Heart left ventricle (tissue), 16 donors: ENCODE results near the gene TTYH3. TPM values are rescaled to one million over a fixed set of nuclear protein-coding genes. Genes with fewer than 3 reads are reported as not detected.

Experiments
- ATAC-seq, 4 donors: fragments of 200-7000 bp; cut with Tn5 transposase; one replicate each; pipeline ENCODE4 v1.9.1; 2020 to 2022; ENCODE audit warnings: moderate library complexity in 4 of 4, mild to moderate bottlenecking in 3 of 4, moderate number of reproducible peaks in 1 of 4
- DNase-seq, 5 donors: peaks; one replicate each; pipeline ENCODE4 v3.0.0-alpha.2; 2020
- H3K27ac ChIP-seq, 12 donors: fragments of 200-600 bp; sonication (generic) in 4 of 12; one replicate each; pipeline versions ENCODE4 v1.5.0 to v1.8.0; 2016 to 2022; ENCODE audit warnings: mild to moderate bottlenecking in 2 of 12
- H3K27me3 ChIP-seq, 9 donors: fragments of 200-600 bp; sonication (generic) in 2 of 9; one replicate each; pipeline versions ENCODE4 v1.5.1 to v1.8.0; 2016 to 2022; ENCODE audit warnings: mild to moderate bottlenecking in 3 of 9
- H3K36me3 ChIP-seq, 9 donors: fragments of 200-600 bp; sonication (generic) in 2 of 9; one replicate each; pipeline versions ENCODE4 v1.5.0 to v1.8.0; 2018 to 2022; ENCODE audit warnings: mild to moderate bottlenecking in 2 of 9
- H3K4me1 ChIP-seq, 12 donors: fragments of 200-600 bp; sonication (generic) in 4 of 12; one replicate each; pipeline versions ENCODE4 v1.5.0 to v1.8.0; 2016 to 2022; ENCODE audit warnings: mild to moderate bottlenecking in 3 of 12
- H3K4me3 ChIP-seq, 12 donors: fragments of 200-600 bp; sonication (generic) in 4 of 12; one replicate each; pipeline versions ENCODE4 v1.5.0 to v1.8.0; 2017 to 2022; ENCODE audit warnings: mild to moderate bottlenecking in 9 of 12, moderate library complexity in 4 of 12
- H3K9me3 ChIP-seq, 12 donors: fragments of 200-600 bp; sonication (generic) in 4 of 12; one replicate each; pipeline versions ENCODE4 v1.5.0 to v1.8.0; 2016 to 2022; ENCODE audit warnings: mild to moderate bottlenecking in 1 of 12
- CTCF ChIP-seq, 12 donors: fragments of 200-600 bp; sonication (generic) in 4 of 12; IDR thresholded peaks; one replicate each; pipeline versions ENCODE4 v1.5.0 to v1.8.0; 2018 to 2022; ENCODE audit warnings: antibody characterized with exemption in 12 of 12, mild to moderate bottlenecking in 5 of 12
- POLR2A ChIP-seq, 2 donors: fragments of 450-650 bp; IDR thresholded peaks; one replicate each; pipeline ENCODE4 v1.6.1; 2017; ENCODE audit warnings: antibody characterized with exemption in 2 of 2, mild to moderate bottlenecking in 2 of 2, moderate library complexity in 2 of 2
- WGBS, 4 donors: extraction: QIAGEN DNeasy Blood & Tissue Kit in 2 of 4; methylation state at CpG; one replicate each; pipeline versions ENCODE4 v1.1.5 to v1.1.7; 2013 to 2018; 5-methylcytosine and 5-hydroxymethylcytosine counted together
- intact Hi-C, 10 donors: fragments of 100-400 bp; cut with DNase I; formaldehyde crosslinking; loops; one replicate each; pipeline versions ENCODE4 v1.11.1 to v1.14.2; 2022
- polyA plus RNA-seq, 2 donors: library from polyadenylated mRNA; stranded (reverse); fragments of 200-250 nt; gene quantifications; one replicate each; pipeline ENCODE4 v1.2.3, GENCODE V29; 2013
- total RNA-seq, 9 donors: library from RNA; depleted of rRNA in 2 of 9; stranded (reverse); fragments of >200 nt in 2 of 9; fragmentation: NEBNext Ultra II Directional in 3 of 9; extraction: Animal tissue kit (Norgen Biotek cat#: 25700) in 3 of 9; gene quantifications; one replicate each; pipeline versions ENCODE4 v1.1.0 to v1.2.4, GENCODE V29; 2016 to 2023
- donor health status: ischemic (EF 13 %, LVEDD 7.1; RV severe dilation, severe dysfunction).
- donor health status: healthy with polysubstance abuse.
- donor health status: DM: no; HTN: yes; CAD: no.
- donor health status: DM: no; HTN: no; CAD: no.
- donor health status: ischemic (EF 25% LVEDD 6.9; RV normal size, moderate dysfunction).
- donor health status: ischemic (EF 25% LVEDD 5.7; RV mildly dilated, moderate dysfunction).
- donor health status: healthy.
- donor health status: DM: yes; HTN: yes; CAD: no.
- donor health status: ischemic (EF 35%, LVEDD 5.7; RV mildly dilated, moderate dysfunction).
- donor health status: nonischemic (EF 11% LVEDD 7.7; RV severe dilation, severe dysfunction).
- donor health status: DM: yes; HTN: yes; CAD: no.
- donor health status: PGD.
- donor health status: ischemic (EF 29% LVEDD 5.4; RV normal size, mild dysfunction).
- donor health status: nonischemic (EF 23%, LVEDD 6.1; RV moderate dilation, normal function).

TTYH3 gene
- total and polyA plus RNA-seq, 11 donors = 5.7 to 104 (median 12.8) TPM

DNA sequence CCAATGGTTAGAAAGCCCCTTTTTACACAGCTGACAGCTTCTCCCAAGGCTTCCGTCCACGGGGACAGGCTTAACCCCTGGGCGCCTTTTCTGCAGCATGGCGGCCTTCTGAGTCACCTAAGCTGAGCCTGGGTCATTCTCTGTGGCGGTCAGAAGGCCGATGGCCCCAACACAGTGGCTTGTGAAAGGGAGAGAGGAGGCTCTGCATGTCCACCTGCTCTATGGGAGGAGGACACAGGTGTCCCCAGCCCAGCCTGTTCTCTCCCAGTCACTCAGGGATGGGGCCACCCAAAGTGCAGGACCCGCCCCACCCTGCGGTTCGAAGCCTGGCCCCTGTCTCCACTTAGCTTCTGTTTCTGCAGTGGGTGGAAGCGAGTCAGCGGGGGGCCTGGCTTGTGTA lies 20.4 kb upstream of the TTYH3 start:
- DNase-seq (no peak), ATAC-seq (no peak)
- Histone ChIP-seq H3K9me3 (no peaks in the 10 kb centered on the region), H3K36me3 (peaks cover 0 to 3% (median 0%) of the 10 kb centered on the region in 9 donors), H3K27ac (no peak overlapping the region), H3K4me3 (no peak overlapping the region), H3K27me3 (no peaks in the 10 kb centered on the region), H3K4me1 (peaks cover 0 to 63% (median 42%) of the 10 kb centered on the region in 12 donors)
- TF ChIP-seq CTCF (IDR thresholded peaks at IDR 0.05) (no peak), POLR2A (IDR thresholded peaks at IDR 0.05) (no peak)
- intact Hi-C loops = loop anchor here in 1 of 10 donors (5.0 kb wide), 1 partner anchor 46 kb away; no protein-coding TSS in a partner anchor
- WGBS, 4 donors = 89 to 98% (median 93%) methylated on average over 7 to 11 of the region's 11 CpGs

- H3K4me3 ChIP-seq = no peak overlapping the region
- H3K27me3 ChIP-seq = no peaks in the 10 kb centered on the region
- no peak for TF ChIP-seq CTCF (IDR thresholded peaks at IDR 0.05)
- H3K4me1 ChIP-seq = peaks cover 0 to 63% (median 40%) of the 10 kb centered on the region in 12 donors
- H3K36me3 ChIP-seq = peaks cover 0 to 3% (median 0%) of the 10 kb centered on the region in 9 donors
- intact Hi-C loops = loop anchor here in 1 of 10 donors (5.0 kb wide), 1 partner anchor 45 kb away; no protein-coding TSS in a partner anchor
- ATAC-seq (no peak), DNase-seq (no peak)
- no peak overlapping the region for H3K27ac ChIP-seq
- WGBS, 4 donors = 90 to 99% (median 97%) methylated on average over 10 of the region's 10 CpGs
- H3K9me3 ChIP-seq = no peaks in the 10 kb centered on the region
Measured at GRCh38 chr7:2611922-2612321, 19.9 kb upstream of the TTYH3 start.

DNA sequence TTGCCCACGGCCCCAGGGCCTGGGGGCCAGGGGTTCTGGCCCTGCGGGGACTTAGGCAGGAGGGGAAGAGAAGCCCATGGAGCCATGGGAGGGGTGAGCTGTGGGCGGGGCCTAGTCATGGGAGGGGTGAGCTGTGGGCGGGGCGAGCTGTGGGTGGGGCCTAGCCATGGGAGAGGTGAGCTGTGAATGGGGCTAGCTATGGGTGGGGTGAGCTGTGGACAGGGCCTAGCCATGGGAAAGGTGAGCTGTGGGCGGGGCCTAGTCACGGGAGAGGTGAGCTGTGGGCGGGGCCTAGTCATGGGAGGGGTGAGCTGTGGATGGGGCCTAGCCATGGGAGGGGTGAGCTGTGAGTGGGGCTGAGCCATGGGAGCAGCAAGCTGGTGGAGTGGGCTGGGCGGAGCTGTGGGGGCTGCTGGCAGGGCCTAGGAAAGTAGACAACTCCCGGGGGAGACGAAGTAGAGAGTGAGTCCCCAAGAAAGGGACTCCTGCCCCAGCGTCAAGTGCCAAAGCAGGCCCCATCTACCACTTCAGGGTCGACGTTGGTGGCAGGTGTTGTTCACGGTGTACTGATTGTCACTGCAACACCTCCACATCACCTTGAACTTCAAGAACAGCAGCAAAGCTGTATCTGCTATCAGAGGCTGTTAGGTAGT lies 19.2 kb upstream of the TTYH3 start:
- intact Hi-C loops = loop anchor here in 1 of 10 donors (5.0 kb wide), 1 partner anchor 45 kb away; no protein-coding TSS in a partner anchor
- DNase-seq (no peak), ATAC-seq (no peak)
- Histone ChIP-seq H3K27me3 (no peaks in the 10 kb centered on the region), H3K4me3 (no peak overlapping the region), H3K36me3 (peaks cover 0 to 3% (median 0%) of the 10 kb centered on the region in 9 donors), H3K9me3 (no peaks in the 10 kb centered on the region), H3K4me1 (peaks cover 0 to 63% (median 41%) of the 10 kb centered on the region in 12 donors), H3K27ac (peak overlapping the region in 9 of 12 donors; percentile 69 to 92 (median 79))
- WGBS, 4 donors = 73 to 81% (median 80%) methylated on average over 13 to 15 of the region's 15 CpGs
- TF ChIP-seq CTCF (IDR thresholded peaks at IDR 0.05) = no peak
- TF ChIP-seq POLR2A (IDR thresholded peaks at IDR 0.05) = no peak

- TF ChIP-seq CTCF (IDR thresholded peaks at IDR 0.05) (no peak), POLR2A (IDR thresholded peaks at IDR 0.05) (no peak)
- intact Hi-C loops = loop anchor here in 1 of 10 donors (5.0 kb wide), 1 partner anchor 44 kb away; no protein-coding TSS in a partner anchor
- ATAC-seq (peak in 3 of 4 donors; percentile 7 to 31 (median 25)), DNase-seq (no peak)
- no peak overlapping the region for H3K4me3 ChIP-seq
- H3K27me3 ChIP-seq = no peaks in the 10 kb centered on the region
- H3K27ac ChIP-seq = peak overlapping the region; percentile 11 to 92 (median 78)
- WGBS, 4 donors = 57 to 72% (median 69%) methylated on average over 15 to 19 of the region's 19 CpGs
- H3K36me3 ChIP-seq = peaks cover 0 to 3% (median 0%) of the 10 kb centered on the region in 9 donors
- H3K4me1 ChIP-seq = peaks cover 0 to 58% (median 37%) of the 10 kb centered on the region in 12 donors
- no peaks in the 10 kb centered on the region for H3K9me3 ChIP-seq
Measured at GRCh38 chr7:2613098-2613930, 18.5 kb upstream of the TTYH3 start.
